H9 (cell line): Measurements from ENCODE around the gene EIF1AD. TPM values are rescaled to one million over a fixed set of nuclear protein-coding genes. Genes with fewer than 3 reads are reported as not detected.

Source experiments
- DNase-seq: peaks from one replicate; pipeline ENCODE4 v3.0.0-alpha.2; 2017
- H2AFZ ChIP-seq: one replicate; pipeline ENCODE4 v1.6.1; 2013; ENCODE audit warnings: mild to moderate bottlenecking, low read length, control low read depth, moderate library complexity
- H2AK5ac ChIP-seq: 2 replicates; pipeline ENCODE4 v1.6.1; 2013; ENCODE audit warnings: low read length, control low read depth, mixed read lengths; ENCODE audit not compliant: insufficient read length
- H2BK120ac ChIP-seq: one replicate; pipeline ENCODE4 v1.6.1; 2013; ENCODE audit warnings: low read depth, mild to moderate bottlenecking, low read length, control low read depth, inconsistent platforms; ENCODE audit not compliant: poor library complexity, severe bottlenecking
- H2BK12ac ChIP-seq: 2 replicates; pipeline ENCODE4 v1.6.1; 2013; ENCODE audit warnings: low read length, control low read depth, mixed read lengths, low read depth; ENCODE audit not compliant: insufficient read length
- H2BK15ac ChIP-seq: 2 replicates; pipeline ENCODE4 v1.6.1; 2013; ENCODE audit warnings: low read depth, low read length, control low read depth
- H2BK20ac ChIP-seq: one replicate; pipeline ENCODE4 v1.6.1; 2013; ENCODE audit warnings: low read depth, mild to moderate bottlenecking, low read length, control low read depth, inconsistent platforms; ENCODE audit not compliant: poor library complexity, severe bottlenecking
- H2BK5ac ChIP-seq: 2 replicates; pipeline ENCODE4 v1.6.1; 2013; ENCODE audit warnings: low read length, control low read depth, mixed read lengths; ENCODE audit not compliant: insufficient read length
- H3K14ac ChIP-seq: 2 replicates; pipeline ENCODE4 v1.6.1; 2013; ENCODE audit warnings: low read length, control low read depth; ENCODE audit not compliant: insufficient read depth
- H3K18ac ChIP-seq: 2 replicates; pipeline ENCODE4 v1.6.1; 2013; ENCODE audit warnings: low read depth, mild to moderate bottlenecking, mixed read lengths, low read length, control low read depth; ENCODE audit not compliant: insufficient read length
- H3K23ac ChIP-seq: 2 replicates; pipeline ENCODE4 v1.6.1; 2013; ENCODE audit warnings: low read length, control low read depth, mixed read lengths, low read depth; ENCODE audit not compliant: insufficient read length
- H3K23me2 ChIP-seq: 2 replicates; pipeline ENCODE4 v1.6.1; 2013; ENCODE audit warnings: low read depth, mild to moderate bottlenecking, mixed read lengths, low read length, control low read depth; ENCODE audit not compliant: insufficient read length, poor library complexity, severe bottlenecking
- H3K27ac ChIP-seq: 2 replicates; pipeline ENCODE4 v1.5.1; 2013; ENCODE audit warnings: low read length, control low read depth, mixed read lengths, low read depth; ENCODE audit not compliant: insufficient read length
- H3K27me3 ChIP-seq: 2 replicates; pipeline ENCODE4 v1.6.1; 2013; ENCODE audit warnings: low read length, control low read depth, inconsistent platforms; ENCODE audit not compliant: insufficient read depth
- H3K4ac ChIP-seq: 2 replicates; pipeline ENCODE4 v1.6.1; 2013; ENCODE audit warnings: low read depth, mild to moderate bottlenecking, control low read depth, inconsistent platforms, low read length, moderate library complexity
- H3K4me1 ChIP-seq: 2 replicates; pipeline ENCODE4 v1.6.1; 2013; ENCODE audit warnings: low read length, control low read depth, inconsistent platforms; ENCODE audit not compliant: insufficient read depth
- H3K4me2 ChIP-seq: 2 replicates; pipeline ENCODE4 v1.6.1; 2013; ENCODE audit warnings: low read length, control low read depth, mixed read lengths; ENCODE audit not compliant: insufficient read length, insufficient read depth
- H3K56ac ChIP-seq: 2 replicates; pipeline ENCODE4 v1.6.1; 2013; ENCODE audit warnings: low read depth, mild to moderate bottlenecking, mixed read lengths, low read length, control low read depth; ENCODE audit not compliant: insufficient read length
- H3K79me1 ChIP-seq: 2 replicates; pipeline ENCODE4 v1.6.1; 2013; ENCODE audit warnings: low read depth, mild to moderate bottlenecking, moderate library complexity, low read length, control low read depth, inconsistent platforms; ENCODE audit not compliant: insufficient read depth, poor library complexity, severe bottlenecking
- H3K79me2 ChIP-seq: 2 replicates; pipeline ENCODE4 v1.6.1; 2013; ENCODE audit warnings: low read length, control low read depth, inconsistent platforms; ENCODE audit not compliant: insufficient read depth
- H3K9ac ChIP-seq: 2 replicates; pipeline ENCODE4 v1.6.1; 2013; ENCODE audit warnings: low read length, control low read depth, mixed read lengths; ENCODE audit not compliant: insufficient read length; ENCODE audit errors: extremely low read depth
- H3K9me3 ChIP-seq: one replicate; pipeline ENCODE4 v1.6.1; 2013; ENCODE audit warnings: low read depth, low read length, inconsistent platforms; ENCODE audit not compliant: control insufficient read depth
- H3T11ph ChIP-seq: one replicate; pipeline ENCODE4 v1.6.1; 2013; ENCODE audit warnings: mild to moderate bottlenecking, low read length, control low read depth, inconsistent platforms
- H4K20me1 ChIP-seq: one replicate; pipeline ENCODE4 v1.6.1; 2013; ENCODE audit not compliant: control insufficient read depth, insufficient read length, insufficient read depth
- H4K5ac ChIP-seq: 2 replicates; pipeline ENCODE4 v1.6.1; 2013; ENCODE audit warnings: low read depth, mild to moderate bottlenecking, mixed read lengths, low read length, control low read depth; ENCODE audit not compliant: insufficient read length
- H4K8ac ChIP-seq: replicated peaks from 2 replicates; pipeline ENCODE4 v1.6.1; 2013; ENCODE audit warnings: low read length, control low read depth, mixed read lengths, low read depth; ENCODE audit not compliant: insufficient read length
- H4K91ac ChIP-seq: 2 replicates; pipeline ENCODE4 v1.6.1; 2013; ENCODE audit warnings: low read depth, mild to moderate bottlenecking, moderate library complexity, mixed read lengths, low read length, control low read depth; ENCODE audit not compliant: insufficient read length
- H3K27ac Mint-ChIP-seq, 3 experiments: 2 replicates in 2 of 3; 3 replicates in 1 of 3; pipeline ENCODE4 v1.8.0; 2020 to 2021; ENCODE audit warnings: mixed read lengths in 3 of 3, mild to moderate bottlenecking in 1 of 3, moderate library complexity in 1 of 3
- H3K27me3 Mint-ChIP-seq: 2 replicates; pipeline ENCODE4 v1.8.0; 2021; ENCODE audit warnings: low read depth, mild to moderate bottlenecking, moderate library complexity, mixed read lengths
- H3K36me3 Mint-ChIP-seq, 3 experiments: 2 replicates in 2 of 3; 3 replicates in 1 of 3; pipeline ENCODE4 v1.8.0; 2020 to 2021; ENCODE audit warnings: low read depth in 3 of 3, mixed read lengths in 3 of 3; ENCODE audit not compliant: insufficient read depth in 1 of 3
- H3K4me1 Mint-ChIP-seq, 2 experiments: 2 replicates each; pipeline ENCODE4 v1.8.0; 2020; ENCODE audit warnings: mixed read lengths in 2 of 2
- H3K4me3 Mint-ChIP-seq, 2 experiments: 2 replicates in 1 of 2; 3 replicates in 1 of 2; pipeline ENCODE4 v1.8.0; 2020 to 2021; ENCODE audit warnings: mild to moderate bottlenecking in 2 of 2, mixed read lengths in 2 of 2, moderate library complexity in 1 of 2
- H3K9me3 Mint-ChIP-seq, 2 experiments: 2 replicates in 1 of 2; 3 replicates in 1 of 2; pipeline ENCODE4 v1.8.0; 2020; ENCODE audit warnings: mild to moderate bottlenecking in 2 of 2, mixed read lengths in 2 of 2, moderate library complexity in 1 of 2
- CTCF ChIP-seq: fragments of 200-600 bp; sonication (generic); conservative IDR thresholded peaks from 3 replicates; pipeline ENCODE4 v1.8.0; 2021; ENCODE audit warnings: antibody characterized with exemption, mild to moderate bottlenecking
- WGBS: extraction: QIAGEN DNeasy Blood & Tissue Kit; methylation state at CpG from one replicate; pipeline ENCODE4 v1.1.7; 2013; ENCODE audit warnings: missing lambda C conversion rate, low lambda C conversion rate, mixed read lengths; ENCODE audit not compliant: insufficient read length; ENCODE audit errors: extremely low coverage; 5-methylcytosine and 5-hydroxymethylcytosine counted together
- total RNA-seq: library from RNA; stranded (reverse); gene quantifications from 2 replicates; pipeline ENCODE4 v1.2.1, GENCODE V29; 2021

Gene EIF1AD
- total RNA-seq, 1 experiment from 2014 or later = 46.7 TPM

GRCh38 chr11:66008095-66008467, 6.1 kb upstream of the EIF1AD start:
- no peak overlapping the region; a peak in 1 of 7 replicates for H3K27ac Mint-ChIP-seq
- H4K91ac ChIP-seq = no peak overlapping the region
- no peak overlapping the region for H4K5ac ChIP-seq
- peaks cover 5 to 28% (median 22%) of the 10 kb centered on the region in 3 experiments; a peak in 5 of 7 replicates for H3K36me3 Mint-ChIP-seq
- no peak overlapping the region for H3K27ac ChIP-seq
- no peak overlapping the region for H2BK120ac ChIP-seq
- no peak overlapping the region for H2BK20ac ChIP-seq
- no peaks in the 10 kb centered on the region for H4K20me1 ChIP-seq
- peaks cover 6% of the 10 kb centered on the region for H3K23me2 ChIP-seq
- peaks cover 3% of the 10 kb centered on the region; the same call in 1 of the 2 replicates for H3K79me2 ChIP-seq
- no peak overlapping the region for H3K23ac ChIP-seq
- H3K18ac ChIP-seq = no peak overlapping the region
- no peak overlapping the region for H3K9ac ChIP-seq
- H2AFZ ChIP-seq = no peak overlapping the region
- H3K27me3 ChIP-seq = peaks cover 4% of the 10 kb centered on the region; the same call in 1 of the 2 replicates
- H3K4ac ChIP-seq = no peak overlapping the region
- H2AK5ac ChIP-seq = no peak overlapping the region
- TF ChIP-seq CTCF = no peak
- no peak overlapping the region for H2BK5ac ChIP-seq
- no peak overlapping the region for H3T11ph ChIP-seq
- no peak overlapping the region for H3K14ac ChIP-seq
- no peak overlapping the region for H2BK15ac ChIP-seq
- H3K4me2 ChIP-seq = no peak overlapping the region
- peaks cover 21 to 34% of the 10 kb centered on the region in 2 experiments for H3K4me1 Mint-ChIP-seq
- no peaks in the 10 kb centered on the region for H3K9me3 Mint-ChIP-seq
- H3K4me1 ChIP-seq = no peaks in the 10 kb centered on the region
- WGBS = no CpG with 5 or more reads among the region's 2 CpGs
- no peak overlapping the region for H3K4me3 Mint-ChIP-seq
- no peak overlapping the region for H4K8ac ChIP-seq
- DNase-seq = no peak
- H2BK12ac ChIP-seq = no peak overlapping the region
- no peaks in the 10 kb centered on the region for H3K9me3 ChIP-seq
- no peak overlapping the region for H3K56ac ChIP-seq
- H3K27me3 Mint-ChIP-seq = no peaks in the 10 kb centered on the region; the same call in 1 of the 2 replicates
- H3K79me1 ChIP-seq = no peaks in the 10 kb centered on the region
